Activated CD8-positive, alpha-beta T cell treated with anti-CD3 and anti-CD28 coated beads, Interleukin-2, amount 10 ng/mL, durations not matched to agents 7 days and 5 days (primary cell): ENCODE results near the gene JUNB. TPM values are rescaled to one million over a fixed set of nuclear protein-coding genes. Genes with fewer than 3 reads are reported as not detected.

Experiments
- microRNA-seq: library from miRNA; unstranded; fragments of <30 nt; microRNA quantifications from one replicate; pipeline ENCODE4 v1.2.0, GENCODE V29; 2022
- total RNA-seq, 2 experiments: library from RNA; stranded (reverse); gene quantifications; one replicate each; pipeline ENCODE4 v1.2.3, GENCODE V29; 2021

The JUNB gene
- total RNA-seq, 2 experiments from 2014 or later, result 90.4 to 92.9 TPM

Small RNAs within 50 kb of the gene (microRNA-seq; reads per million reads assigned to microRNA genes)
- gene MIR5684, result not detected

Other genes starting within 250 kb of the JUNB start
- gene ZNF564, start 240.0 kb upstream of the JUNB start, total RNA-seq, result 10 to 100 TPM; 10.3 to 10.5 TPM
- 10 to 100 TPM; 16.2 to 16.5 TPM for gene ZNF490, start 180.7 kb upstream of the JUNB start, total RNA-seq
- gene ZNF791, start 180.6 kb upstream of the JUNB start, total RNA-seq, result 10 to 100 TPM; 26.6 to 29.4 TPM
- 100 to 1,000 TPM in 1 of 2 experiments, 10 to 100 TPM in 1; 95.5 to 102 TPM for gene MAN2B1, start 124.7 kb upstream of the JUNB start, total RNA-seq
- gene WDR83, start 124.7 kb upstream of the JUNB start, total RNA-seq, result 10 to 100 TPM; 16.4 to 19.4 TPM
- gene DHPS, start 109.6 kb upstream of the JUNB start, total RNA-seq, result 100 to 1,000 TPM; 109 to 121 TPM
- not detected for gene GNG14, start 103.5 kb upstream of the JUNB start, total RNA-seq
- 1 to 10 TPM; 6.0 to 6.1 TPM for gene FBXW9, start 94.9 kb upstream of the JUNB start, total RNA-seq
- gene TNPO2, start 67.6 kb upstream of the JUNB start, total RNA-seq, result 10 to 100 TPM; 84.3 to 93.1 TPM
- gene TRIR, start 56.8 kb upstream of the JUNB start, total RNA-seq, result 100 to 1,000 TPM; 206 to 228 TPM
- gene GET3, start 54.0 kb upstream of the JUNB start, total RNA-seq, result 10 to 100 TPM; 66.8 to 71.5 TPM
- gene BEST2, start 39.7 kb upstream of the JUNB start, total RNA-seq, result not detected
- 10 to 100 TPM; 14.4 to 16.9 TPM for gene HOOK2, start 15.9 kb upstream of the JUNB start, total RNA-seq
- 100 to 1,000 TPM; 250 to 267 TPM for gene PRDX2, start 10.3 kb downstream of the JUNB start, total RNA-seq
- gene THSD8, start 10.6 kb downstream of the JUNB start, total RNA-seq, result 10 to 100 TPM; 17.7 to 30.9 TPM
- 10 to 100 TPM; 49.2 to 64.0 TPM for gene RNASEH2A, start 15.1 kb downstream of the JUNB start, total RNA-seq
- not detected for gene RTBDN, start 43.1 kb downstream of the JUNB start, total RNA-seq
- gene MAST1, start 47.0 kb downstream of the JUNB start, total RNA-seq, result 1 to 10 TPM in 1 of 2 experiments, under 1 TPM in 1; 0.89 to 1.3 TPM
- gene DNASE2, start 90.0 kb downstream of the JUNB start, total RNA-seq, result 10 to 100 TPM; 26.1 to 27.4 TPM
- gene KLF1, start 95.7 kb downstream of the JUNB start, total RNA-seq, result under 1 TPM in 1 of 2 experiments, not detected in 1; 0.21 TPM
- 10 to 100 TPM; 39.5 to 42.5 TPM for gene GCDH, start 99.7 kb downstream of the JUNB start, total RNA-seq
- 1 to 10 TPM; 3.4 to 3.9 TPM for gene SYCE2, start 127.8 kb downstream of the JUNB start, total RNA-seq
- gene FARSA, start 142.2 kb downstream of the JUNB start, total RNA-seq, result 100 to 1,000 TPM in 1 of 2 experiments, 10 to 100 TPM in 1; 98.8 to 106 TPM
- 100 to 1,000 TPM; 875 to 886 TPM for gene CALR, start 147.1 kb downstream of the JUNB start, total RNA-seq
- 100 to 1,000 TPM; 138 to 140 TPM for gene RAD23A, start 154.4 kb downstream of the JUNB start, total RNA-seq
- 10 to 100 TPM; 23.4 to 25.4 TPM for gene GADD45GIP1, start 165.7 kb downstream of the JUNB start, total RNA-seq
- gene DAND5, start 178.1 kb downstream of the JUNB start, total RNA-seq, result under 1 TPM; 0.21 to 0.34 TPM
- gene NFIX, start 204.0 kb downstream of the JUNB start, total RNA-seq, result 1 to 10 TPM in 1 of 2 experiments, under 1 TPM in 1; 0.40 to 1.4 TPM